HAP-1 (cell line): Measurements from ENCODE around the gene PPP4R2.

Experiments
- DNase-seq, 2 experiments: peaks; one replicate each; pipeline ENCODE4 v3.0.0-alpha.2; 2016 to 2020; ENCODE audit warnings: low spot score in 2 of 2
- H3K27me3 ChIP-seq: fragments of 250-450 bp; sonication (Bioruptor Pico); 2 replicates; pipeline ENCODE4 v1.5.1; 2020; ENCODE audit warnings: low read depth, mild to moderate bottlenecking, moderate library complexity
- H3K36me3 ChIP-seq: fragments of 250-450 bp; sonication (Bioruptor Pico); replicated peaks from 2 replicates; pipeline ENCODE4 v1.5.1; 2020; ENCODE audit warnings: mild to moderate bottlenecking
- H3K4me1 ChIP-seq: fragments of 250-450 bp; sonication (Bioruptor Pico); 2 replicates; pipeline ENCODE4 v1.5.1; 2020; ENCODE audit warnings: mild to moderate bottlenecking
- H3K4me3 ChIP-seq: fragments of 250-450 bp; sonication (Bioruptor Pico); 2 replicates; pipeline ENCODE4 v1.5.1; 2020; ENCODE audit warnings: mild to moderate bottlenecking, moderate library complexity
- H3K9me3 ChIP-seq: fragments of 250-450 bp; sonication (Bioruptor Pico); 2 replicates; pipeline ENCODE4 v1.5.1; 2020; ENCODE audit warnings: mild to moderate bottlenecking, moderate library complexity
- in situ Hi-C: fragments of 300-500 bp; cut with MboI; formaldehyde crosslinking; loops from 3 replicates; pipeline ENCODE4 v1.14.3; 2020; ENCODE audit warnings: low sequenced_read_pairs, inconsistent platforms, mixed read lengths

Gene PPP4R2

DNA sequence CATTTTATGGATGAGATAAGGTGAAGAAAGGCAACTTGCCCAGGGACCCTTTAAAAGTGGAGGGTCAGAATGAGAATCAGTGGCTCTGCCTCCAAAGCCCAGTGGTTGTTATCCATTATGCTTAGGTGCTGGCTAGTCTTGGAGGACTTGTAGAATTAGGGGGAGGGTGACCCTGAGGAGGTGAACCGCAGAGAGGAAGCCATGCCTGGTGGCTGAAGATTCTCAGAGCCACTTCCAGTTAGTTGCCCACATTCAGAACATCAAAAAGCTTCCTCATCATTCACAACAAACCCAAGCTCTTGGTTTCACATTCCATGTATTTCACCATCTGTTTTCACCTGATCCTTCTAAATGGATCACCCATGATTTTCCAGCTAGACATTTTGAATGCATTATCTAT lies 76.0 kb downstream of the PPP4R2 start:
- peaks cover 5% of the 10 kb centered on the region; the same call in 1 of the 2 replicates for H3K4me1 ChIP-seq
- no peak for DNase-seq
- H3K36me3 ChIP-seq = 0 out of 2 replicates have a peak, but pooled peaks cover 4% of the 10 kb centered on the region
- in situ Hi-C loops = loop anchor here (10.0 kb wide), 1 partner anchor 128 kb away; no protein-coding TSS in a partner anchor
- no peaks in the 10 kb centered on the region for H3K9me3 ChIP-seq
- no peaks in the 10 kb centered on the region for H3K27me3 ChIP-seq
- H3K4me3 ChIP-seq = no peak overlapping the region

DNA sequence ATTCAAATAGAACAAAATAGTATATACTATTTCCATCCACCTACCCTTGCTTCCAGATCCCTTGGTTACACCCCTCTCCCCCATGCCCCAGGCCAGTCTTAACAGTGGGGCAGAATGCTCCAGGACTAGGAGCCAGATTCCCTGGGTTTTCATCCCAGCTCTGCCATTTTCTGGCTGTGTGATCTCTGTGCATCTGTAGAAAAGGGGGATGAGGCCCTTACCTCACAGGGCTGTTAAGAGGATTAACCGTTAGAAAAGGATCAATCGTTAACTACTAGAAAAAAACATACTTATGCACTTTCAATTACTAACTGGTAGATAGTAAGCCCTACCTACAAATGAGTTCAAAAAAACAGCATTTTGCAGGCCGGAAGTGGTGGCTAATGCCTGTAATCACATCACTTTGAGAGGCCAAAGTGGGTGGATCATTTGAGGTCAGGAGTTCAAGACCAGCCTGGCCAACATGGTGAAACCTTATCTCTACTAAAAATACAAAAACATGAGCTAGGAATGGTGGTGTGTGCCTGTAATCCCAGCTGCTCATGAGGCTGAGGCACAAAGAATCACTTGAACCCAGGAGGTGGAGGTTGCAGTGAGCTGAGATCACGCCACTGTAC lies 76.6 kb downstream of the PPP4R2 start:
- Histone ChIP-seq H3K9me3 (no peaks in the 10 kb centered on the region), H3K4me3 (no peak overlapping the region), H3K36me3 (0 out of 2 replicates have a peak, but pooled peaks cover 4% of the 10 kb centered on the region), H3K4me1 (peaks cover 5% of the 10 kb centered on the region; the same call in 1 of the 2 replicates), H3K27me3 (no peaks in the 10 kb centered on the region)
- DNase-seq = peak in 1 of 2 experiments; percentile 34
- in situ Hi-C loops = loop anchor here (10.0 kb wide), 1 partner anchor 128 kb away; no protein-coding TSS in a partner anchor

- Histone ChIP-seq H3K4me1 (peaks cover 5% of the 10 kb centered on the region; the same call in 1 of the 2 replicates), H3K27me3 (no peaks in the 10 kb centered on the region), H3K36me3 (no peaks in the 10 kb centered on the region), H3K9me3 (no peaks in the 10 kb centered on the region), H3K4me3 (no peak overlapping the region)
- in situ Hi-C loops = loop anchor here (10.0 to 25.0 kb wide), 3 partner anchors 130 to 1362 kb away; no protein-coding TSS in a partner anchor
- DNase-seq = no peak
These were observed 78.2 kb downstream of the PPP4R2 start for GRCh38 chr3:73074781-73075180.

GRCh38 chr3:73080216-73080966 lies 83.8 kb downstream of the PPP4R2 start:
- in situ Hi-C loops = loop anchor here (25.0 kb wide), 2 partner anchors 418 to 1368 kb away; no protein-coding TSS in a partner anchor

GRCh38 chr3:73081140-73081539 lies 84.5 kb downstream of the PPP4R2 start:
- Histone ChIP-seq H3K4me1 (no peaks in the 10 kb centered on the region), H3K4me3 (no peak overlapping the region), H3K27me3 (no peaks in the 10 kb centered on the region), H3K9me3 (no peaks in the 10 kb centered on the region), H3K36me3 (no peaks in the 10 kb centered on the region)
- DNase-seq = no peak
- in situ Hi-C loops = loop anchor here (25.0 kb wide), 2 partner anchors 419 to 1369 kb away; no protein-coding TSS in a partner anchor

More at GRCh38 chr3:73080216-73080966, 83.8 kb downstream of the PPP4R2 start:
- Histone ChIP-seq H3K36me3 (no peaks in the 10 kb centered on the region), H3K27me3 (no peaks in the 10 kb centered on the region), H3K4me3 (no peak overlapping the region), H3K4me1 (no peaks in the 10 kb centered on the region), H3K9me3 (no peaks in the 10 kb centered on the region)
- DNase-seq = no peak

DNA sequence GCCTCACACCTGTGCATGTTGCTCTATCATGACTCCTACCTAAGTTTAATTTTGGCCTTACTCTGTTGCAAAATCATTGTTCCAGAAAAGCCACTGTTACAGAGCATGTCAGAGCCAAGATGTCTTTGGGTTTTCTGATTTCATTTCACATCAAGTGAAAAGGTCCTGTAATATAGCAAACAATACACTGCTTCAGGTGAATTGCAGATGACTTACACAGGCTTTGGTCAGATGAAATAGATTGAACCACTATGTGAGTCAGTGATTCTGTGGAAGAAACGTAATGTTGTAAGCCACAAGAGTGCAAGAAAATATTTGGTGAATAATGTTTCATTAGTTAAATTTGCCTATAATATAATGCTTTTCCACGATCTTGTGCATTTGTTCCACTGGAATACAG lies 87.6 kb downstream of the PPP4R2 start:
- H3K4me3 ChIP-seq = no peak overlapping the region
- no peaks in the 10 kb centered on the region for H3K9me3 ChIP-seq
- no peaks in the 10 kb centered on the region for H3K36me3 ChIP-seq
- no peaks in the 10 kb centered on the region for H3K4me1 ChIP-seq
- in situ Hi-C loops = loop anchor here (25.0 kb wide), 2 partner anchors 422 to 1372 kb away; no protein-coding TSS in a partner anchor
- no peaks in the 10 kb centered on the region for H3K27me3 ChIP-seq
- no peak for DNase-seq

DNA sequence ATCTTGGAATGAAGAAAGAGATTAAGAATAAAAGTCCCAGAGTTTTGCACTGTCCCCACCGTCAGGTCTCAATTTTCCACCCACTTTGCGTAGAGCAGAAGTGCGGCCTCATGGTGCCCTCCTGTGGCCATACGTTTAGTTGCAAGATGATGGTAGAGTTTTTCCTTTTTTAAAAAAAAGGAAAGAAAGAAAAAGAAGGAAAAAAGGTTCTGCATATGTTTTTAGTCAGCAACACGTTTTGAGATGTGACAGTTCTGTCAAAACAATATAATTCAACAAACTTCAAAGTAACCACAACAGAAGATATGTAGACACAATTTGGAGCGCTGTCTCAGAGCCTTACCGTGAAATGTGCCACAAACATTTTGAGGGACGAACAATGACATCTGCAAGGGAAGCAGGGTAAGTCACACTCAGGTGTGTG lies 89.5 kb downstream of the PPP4R2 start:
- in situ Hi-C loops = loop anchor here (25.0 kb wide), 2 partner anchors 424 to 1374 kb away; no protein-coding TSS in a partner anchor
- H3K27me3 ChIP-seq = no peaks in the 10 kb centered on the region
- peak; percentile 67 to 72 for DNase-seq
- H3K4me1 ChIP-seq = no peaks in the 10 kb centered on the region
- H3K36me3 ChIP-seq = no peaks in the 10 kb centered on the region
- no peaks in the 10 kb centered on the region for H3K9me3 ChIP-seq
- no peak overlapping the region for H3K4me3 ChIP-seq

DNA sequence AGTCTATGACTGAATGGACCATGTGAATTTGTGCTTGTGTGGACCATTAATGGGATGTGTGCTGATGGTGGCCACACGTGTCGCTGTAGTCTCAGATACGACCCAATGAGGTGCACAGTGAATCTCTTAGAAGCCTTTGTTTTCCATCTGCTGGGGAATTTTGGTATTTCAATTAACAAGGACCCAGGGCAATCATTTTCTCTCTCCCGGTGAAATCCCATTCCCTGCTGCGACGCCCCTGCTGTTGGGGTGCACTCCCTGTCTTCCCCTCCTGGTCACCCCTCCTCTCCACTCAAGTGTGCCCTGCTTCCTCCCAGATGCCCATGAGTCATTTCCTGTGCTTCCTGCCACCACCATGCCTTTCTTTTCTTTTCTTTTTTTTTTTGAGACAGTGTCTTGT lies 97.5 kb downstream of the PPP4R2 start:
- in situ Hi-C loops = loop anchor here (10.0 to 25.0 kb wide), 3 partner anchors 341 to 1382 kb away; no protein-coding TSS in a partner anchor
- no peaks in the 10 kb centered on the region for H3K4me1 ChIP-seq
- DNase-seq = peak; percentile 57 to 59

DNA sequence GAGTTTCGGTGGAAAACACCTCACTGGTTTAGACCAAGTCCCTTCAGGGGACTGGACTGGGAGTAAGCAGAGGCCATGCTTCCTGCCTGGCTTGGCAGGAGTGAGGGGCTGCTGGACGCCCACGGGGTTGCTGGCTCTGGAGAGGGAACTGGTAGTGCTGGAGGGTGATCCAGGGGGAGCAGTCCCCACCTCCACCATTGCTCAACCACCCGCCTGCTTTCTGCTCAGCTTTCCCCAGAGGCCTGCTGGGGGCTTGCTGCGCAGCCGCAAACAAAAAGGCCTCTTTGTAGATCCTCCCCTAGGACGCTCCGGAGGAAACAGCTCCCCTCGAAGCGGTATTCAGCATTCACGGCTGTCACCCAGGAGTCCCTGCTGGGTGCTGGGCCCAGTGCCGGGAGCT lies 98.3 kb downstream of the PPP4R2 start:
- Histone ChIP-seq H3K4me1 (no peaks in the 10 kb centered on the region), H3K9me3 (no peaks in the 10 kb centered on the region), H3K27me3 (no peaks in the 10 kb centered on the region), H3K4me3 (no peak overlapping the region), H3K36me3 (no peaks in the 10 kb centered on the region)
- no peak for DNase-seq
- in situ Hi-C loops = loop anchor here (5.0 to 25.0 kb wide), 4 partner anchors 340 to 1383 kb away; no protein-coding TSS in a partner anchor

More for the DNA sequence above, 97.5 kb downstream of the PPP4R2 start:
- H3K36me3 ChIP-seq = no peaks in the 10 kb centered on the region
- H3K9me3 ChIP-seq = no peaks in the 10 kb centered on the region
- H3K27me3 ChIP-seq = no peaks in the 10 kb centered on the region
- H3K4me3 ChIP-seq = no peak overlapping the region

DNA sequence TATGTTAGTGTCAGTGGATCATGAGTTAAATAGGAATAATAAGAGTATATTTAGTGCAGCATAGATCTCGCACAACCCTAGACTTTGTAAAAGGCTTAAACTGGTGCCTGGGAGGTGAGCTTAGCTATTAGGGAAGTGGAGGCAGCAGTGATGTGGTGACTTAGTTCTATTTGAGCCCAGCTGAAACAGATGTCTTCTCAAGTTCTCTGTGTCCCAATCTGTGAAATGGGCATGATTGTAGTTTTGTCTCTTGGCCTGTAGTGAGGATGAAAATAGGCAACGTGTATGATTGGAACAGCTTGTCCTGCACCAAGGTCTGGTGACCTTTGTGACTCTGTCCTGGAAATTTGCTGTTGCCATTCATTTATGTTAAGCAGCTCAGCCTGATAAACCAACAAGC lies 99.6 kb downstream of the PPP4R2 start:
- in situ Hi-C loops = loop anchor here (5.0 to 25.0 kb wide), 4 partner anchors 339 to 1384 kb away; no protein-coding TSS in a partner anchor
- no peak overlapping the region for H3K4me3 ChIP-seq
- no peak for DNase-seq
- H3K9me3 ChIP-seq = no peaks in the 10 kb centered on the region
- no peaks in the 10 kb centered on the region for H3K27me3 ChIP-seq
- no peaks in the 10 kb centered on the region for H3K36me3 ChIP-seq
- H3K4me1 ChIP-seq = no peaks in the 10 kb centered on the region

GRCh38 chr3:73098026-73098425 lies 101.4 kb downstream of the PPP4R2 start:
- no peaks in the 10 kb centered on the region for H3K27me3 ChIP-seq
- no peak overlapping the region for H3K4me3 ChIP-seq
- no peaks in the 10 kb centered on the region for H3K4me1 ChIP-seq
- no peaks in the 10 kb centered on the region for H3K36me3 ChIP-seq
- DNase-seq = no peak
- in situ Hi-C loops = loop anchor here (5.0 to 25.0 kb wide), 4 partner anchors 337 to 1386 kb away; no protein-coding TSS in a partner anchor
- H3K9me3 ChIP-seq = no peaks in the 10 kb centered on the region

- DNase-seq = no peak
- in situ Hi-C loops = loop anchor here (5.0 to 25.0 kb wide), 4 partner anchors 336 to 1387 kb away; no protein-coding TSS in a partner anchor
- H3K9me3 ChIP-seq = no peaks in the 10 kb centered on the region
- no peaks in the 10 kb centered on the region for H3K27me3 ChIP-seq
- H3K4me3 ChIP-seq = no peak overlapping the region
- H3K4me1 ChIP-seq = no peaks in the 10 kb centered on the region
- H3K36me3 ChIP-seq = no peaks in the 10 kb centered on the region
These were observed 102.3 kb downstream of the PPP4R2 start for GRCh38 chr3:73098873-73099272.

GRCh38 chr3:73100741-73101559 lies 104.3 kb downstream of the PPP4R2 start:
- no peaks in the 10 kb centered on the region for H3K27me3 ChIP-seq
- no peak overlapping the region for H3K4me3 ChIP-seq
- in situ Hi-C loops = loop anchor here (25.0 kb wide), 1 partner anchor 736 kb away; no protein-coding TSS in a partner anchor
- H3K9me3 ChIP-seq = no peaks in the 10 kb centered on the region
- H3K4me1 ChIP-seq = no peaks in the 10 kb centered on the region
- no peaks in the 10 kb centered on the region for H3K36me3 ChIP-seq
- peak; percentile 76 to 93 for DNase-seq
